HG03097 (cell line): ENCODE data around the gene CD164.
"Not testable (repeated sequence)": the region's sequence is repeated elsewhere in the genome, so short reads cannot be mapped to it uniquely, and the experiment has no call there.

ENCODE experiments used
- ATAC-seq: cut with Tn5 transposase; IDR thresholded peaks from one replicate; pipeline ENCODE4 v1.9.1; 2021; ENCODE audit not compliant: unreplicated experiment, low FRiP score

Gene CD164

DNA sequence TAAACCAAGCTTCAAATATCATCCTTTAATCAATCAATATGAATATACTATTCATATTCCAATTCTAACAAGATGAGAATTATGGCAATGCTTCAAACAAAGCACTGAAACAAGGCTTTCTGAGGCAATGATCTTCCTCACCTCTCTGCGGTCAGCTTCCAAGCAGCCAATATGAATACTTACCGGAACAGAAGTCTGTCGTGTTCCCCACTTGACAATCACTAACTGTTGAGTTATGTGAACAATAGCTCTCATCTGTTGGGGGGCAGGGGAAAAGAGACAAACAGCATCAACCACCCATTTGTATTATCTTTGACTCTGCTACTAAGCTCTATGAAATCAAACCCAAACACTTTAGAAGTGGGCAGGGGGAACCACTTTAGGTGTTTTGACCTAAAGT is 4.5 kb downstream of the CD164 start:
- ATAC-seq, result no peak

- no peak for ATAC-seq
Measured at GRCh38 chr6:109374326-109374892, 7.9 kb downstream of the CD164 start.

DNA sequence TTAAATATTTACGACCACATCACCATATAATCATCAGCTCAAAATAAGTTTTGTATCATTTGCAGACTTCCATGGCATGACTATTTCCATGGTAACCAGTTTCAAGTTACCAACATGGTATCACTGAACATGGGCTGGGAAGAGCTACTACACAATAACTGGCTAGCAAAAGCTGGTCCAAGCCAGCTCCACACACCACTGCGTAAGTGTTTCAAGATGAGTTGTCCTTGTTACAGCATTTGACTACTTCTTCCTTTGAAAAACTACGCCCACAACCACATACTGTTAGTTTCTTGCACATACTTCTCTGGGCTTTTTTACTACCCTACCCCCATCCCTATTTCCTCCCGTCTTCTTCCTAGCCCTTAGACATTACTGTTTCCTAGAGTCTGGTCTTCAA is 8.5 kb downstream of the CD164 start:
- peak; percentile 91 for ATAC-seq

GRCh38 chr6:109373331-109373730 is 8.9 kb downstream of the CD164 start:
- ATAC-seq, result peak; percentile 21

DNA sequence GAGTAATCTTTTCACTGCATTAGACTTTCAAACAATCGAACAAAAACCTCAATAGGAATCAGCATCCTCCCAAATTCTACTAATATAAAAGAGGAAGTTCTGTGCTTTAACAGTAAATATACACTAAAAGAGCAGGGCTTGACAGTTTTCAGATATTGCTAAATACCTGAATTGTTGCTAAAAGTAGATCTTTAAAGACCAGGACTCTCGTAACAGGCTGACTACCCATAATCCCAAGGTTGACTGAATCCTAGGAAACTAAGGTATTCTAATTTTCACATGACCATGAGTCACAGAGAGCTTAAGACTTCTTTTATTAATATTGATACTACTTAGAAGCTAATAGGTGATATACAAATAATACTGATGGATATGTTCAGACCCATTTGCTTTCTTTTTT is 10.1 kb downstream of the CD164 start:
- ATAC-seq, result no peak

DNA sequence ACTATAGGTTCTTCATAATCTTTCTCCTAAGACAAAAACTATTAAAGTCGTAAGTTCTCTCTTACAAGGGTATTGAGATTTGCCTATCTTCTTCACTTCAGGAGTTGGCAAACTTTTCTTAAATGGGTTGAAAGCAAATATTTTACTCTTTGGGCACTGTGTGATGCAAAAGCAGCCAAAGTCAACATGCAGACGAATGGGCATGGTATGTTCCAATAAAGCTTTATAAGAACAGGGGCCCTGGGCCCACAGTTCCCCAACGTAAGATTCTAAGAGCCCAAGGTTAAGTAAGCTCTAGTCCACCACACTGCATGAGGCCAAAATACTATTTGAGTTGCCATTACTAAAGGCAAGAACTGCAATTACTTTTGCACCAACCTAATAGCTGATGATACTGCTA is 11.5 kb downstream of the CD164 start:
- no peak for ATAC-seq

DNA sequence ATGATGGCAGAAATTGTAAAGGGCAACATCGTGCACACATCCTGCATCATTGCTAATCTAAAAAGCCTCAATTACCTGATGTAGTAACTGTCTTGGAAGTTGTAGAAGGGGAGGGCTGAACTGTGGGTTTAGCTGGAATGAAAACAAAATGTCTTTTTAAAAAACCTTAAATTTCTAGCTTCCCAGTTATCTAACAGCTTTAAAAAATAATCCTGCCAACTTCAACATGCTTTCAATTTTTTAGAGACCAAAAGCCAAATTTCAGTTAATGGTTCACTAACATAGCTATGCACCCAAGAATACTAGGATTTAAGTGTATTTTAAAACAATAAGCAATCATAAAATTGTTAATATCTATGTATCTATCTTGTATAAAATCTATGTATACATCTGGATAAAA is 11.9 kb downstream of the CD164 start:
- no peak for ATAC-seq

DNA sequence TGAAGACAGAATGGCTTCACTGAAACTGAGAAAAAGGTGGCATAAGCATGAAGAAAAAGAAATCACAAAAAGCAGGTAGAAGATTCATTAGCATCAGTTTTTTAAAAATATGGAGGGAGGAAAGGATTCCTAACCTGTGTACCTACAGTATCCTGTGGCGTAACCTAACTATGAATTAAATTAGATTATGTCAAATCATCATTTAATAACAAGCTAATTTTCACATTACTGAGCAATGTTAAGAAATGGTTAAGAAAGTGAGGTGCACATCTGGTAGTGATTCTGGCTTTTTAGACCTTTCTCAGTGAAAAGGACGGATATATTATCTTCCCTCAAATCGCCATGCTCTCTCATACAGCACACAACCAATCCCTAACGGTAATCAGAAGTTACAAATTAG is 12.5 kb downstream of the CD164 start:
- ATAC-seq, result no peak

DNA sequence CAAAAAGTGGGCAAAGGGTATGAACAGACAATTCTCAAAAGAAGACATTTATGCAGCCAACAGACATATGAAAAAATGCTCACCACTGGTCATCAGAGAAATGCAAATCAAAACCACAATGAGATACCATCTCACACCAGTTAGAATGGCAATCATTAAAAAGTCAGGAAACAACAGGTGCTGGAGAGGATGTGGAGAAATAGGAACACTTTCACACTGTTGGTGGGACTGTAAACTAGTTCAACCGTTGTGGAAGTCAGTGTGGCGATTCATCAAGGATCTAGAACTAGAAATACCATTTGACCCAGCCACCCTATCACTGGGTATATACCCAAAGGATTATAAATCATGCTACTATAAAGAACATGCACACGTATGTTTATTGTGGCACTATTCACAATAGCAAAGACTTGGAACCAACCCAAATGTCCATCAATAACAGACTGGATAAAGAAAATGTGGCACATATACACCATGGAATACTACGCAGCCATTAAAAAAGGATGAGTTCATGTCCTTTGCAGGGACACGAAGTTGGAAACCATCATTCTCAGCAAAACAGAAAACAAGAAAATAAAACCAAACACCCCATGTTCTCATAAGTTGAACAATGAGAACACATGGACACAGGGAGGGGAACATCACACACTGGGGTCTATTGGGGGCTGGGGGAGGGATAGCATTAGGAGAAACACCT is 17.7 kb downstream of the CD164 start:
- ATAC-seq, result not testable (repeated sequence)

- ATAC-seq, result no peak
Measured at GRCh38 chr6:109363753-109364152, 18.5 kb downstream of the CD164 start.

GRCh38 chr6:109362102-109362884 is 20.0 kb downstream of the CD164 start:
- no peak for ATAC-seq

DNA sequence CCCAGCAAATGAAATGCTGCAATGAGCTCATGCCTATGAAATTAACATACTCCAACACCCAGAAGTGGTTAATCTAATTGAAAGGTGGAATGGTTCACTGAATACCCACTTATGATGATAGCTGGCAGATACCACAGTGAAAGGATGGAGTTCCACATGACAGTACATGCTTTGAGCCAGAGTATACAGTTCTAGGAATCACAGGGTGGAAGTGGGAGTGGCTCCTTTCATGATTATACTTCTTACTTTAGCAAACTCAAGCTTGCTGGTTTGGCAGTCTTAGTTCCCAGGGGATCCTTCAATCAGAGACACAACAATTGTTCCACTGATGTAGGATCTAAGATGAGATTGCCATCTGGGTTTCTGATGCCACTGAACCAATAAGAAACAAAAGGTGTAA is 21.5 kb downstream of the CD164 start:
- no peak for ATAC-seq

- ATAC-seq, result no peak
Measured at GRCh38 chr6:109360281-109360680, 22.0 kb downstream of the CD164 start.

DNA sequence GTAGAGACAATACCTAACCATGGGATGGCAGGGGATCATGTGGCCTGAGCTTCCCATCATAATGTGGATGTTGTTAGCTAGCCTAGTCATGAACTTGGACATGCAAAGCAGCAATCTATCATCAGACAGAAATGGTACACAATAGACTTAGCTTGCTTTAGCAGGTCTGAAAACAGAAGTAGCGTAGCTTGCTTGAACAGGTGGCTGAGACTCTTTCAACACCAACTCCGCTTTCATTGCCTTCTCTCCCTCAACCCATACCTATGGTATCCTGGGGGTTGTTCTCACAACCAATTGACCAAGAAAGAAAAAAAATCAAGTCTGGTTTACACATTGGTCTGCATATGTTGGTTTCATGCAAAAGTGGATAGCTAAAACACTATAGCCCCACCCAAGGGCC is 23.0 kb downstream of the CD164 start:
- ATAC-seq, result no peak

GRCh38 chr6:109358204-109358603 is 24.1 kb downstream of the CD164 start:
- no peak for ATAC-seq

DNA sequence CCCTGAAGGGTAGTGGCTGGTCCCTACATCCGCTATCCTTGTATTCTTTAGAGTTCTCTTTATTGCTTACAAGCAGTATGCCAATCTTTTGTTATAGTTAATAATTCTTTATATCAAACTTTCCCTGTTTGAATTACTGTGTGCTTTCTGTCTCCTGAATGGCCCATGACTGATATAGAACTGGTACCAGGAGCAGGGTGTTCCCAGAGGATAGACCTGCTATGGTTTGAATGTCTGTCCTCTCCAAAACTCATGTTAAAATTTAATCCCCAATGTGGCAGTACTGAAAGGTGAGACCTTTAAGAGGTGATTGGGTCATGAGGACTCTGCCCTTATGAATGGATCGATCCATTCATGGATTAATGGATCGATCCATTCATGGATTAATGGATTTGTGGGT is 26.0 kb downstream of the CD164 start:
- no peak for ATAC-seq

GRCh38 chr6:109351231-109352130 is 30.8 kb downstream of the CD164 start:
- no peak for ATAC-seq

- ATAC-seq, result no peak
Measured at GRCh38 chr6:109349419-109349987, 32.8 kb downstream of the CD164 start.

GRCh38 chr6:109348226-109348625 is 34.0 kb downstream of the CD164 start:
- no peak for ATAC-seq

DNA sequence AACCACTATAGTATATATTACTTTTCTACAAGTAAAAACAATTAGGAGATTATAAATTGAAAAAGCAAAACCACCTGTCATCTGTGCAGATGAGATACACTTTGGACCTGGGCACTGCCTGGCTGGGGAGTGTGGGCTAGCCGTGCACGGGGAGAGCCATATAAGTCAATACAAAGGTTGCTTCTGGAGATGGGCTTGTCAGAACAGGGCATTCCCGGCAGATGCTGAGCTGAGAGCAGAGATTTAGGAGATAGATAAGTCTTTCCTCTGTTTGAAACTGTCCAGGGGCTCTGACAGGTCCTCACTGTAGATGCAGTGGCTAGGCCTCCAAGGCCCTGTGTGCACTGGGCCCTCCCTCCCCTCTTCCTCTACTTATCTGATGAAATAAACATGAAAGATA is 34.5 kb downstream of the CD164 start:
- no peak for ATAC-seq

DNA sequence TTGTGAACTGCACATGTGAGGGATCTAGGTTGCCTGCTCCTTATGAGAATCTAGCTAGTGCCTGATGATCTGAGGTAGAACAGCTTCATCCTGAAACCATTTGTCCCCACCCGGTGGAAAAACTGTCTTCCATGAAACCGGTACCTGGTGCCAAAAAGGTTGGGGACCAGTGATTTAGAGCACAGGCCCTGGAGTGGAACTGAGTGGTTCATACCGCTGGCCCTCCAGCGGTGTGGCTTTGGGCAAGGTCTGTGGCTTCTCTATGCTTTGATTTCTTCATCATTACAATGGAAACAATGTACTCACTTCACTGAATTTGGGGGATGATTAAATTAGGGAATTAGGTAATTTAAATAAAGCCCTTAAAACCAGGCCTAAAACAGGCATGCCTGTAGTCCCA is 36.3 kb downstream of the CD164 start:
- ATAC-seq, result no peak
